Liver (tissue), 9 donors: ENCODE data around the gene WNK2. TPM values are rescaled to one million over a fixed set of nuclear protein-coding genes. Genes with fewer than 3 reads are reported as not detected.

ENCODE experiments used
- DNase-seq: peaks from one replicate; pipeline ENCODE4 v3.0.0-alpha.2; 2017; ENCODE audit warnings: low spot score
- H3K27ac ChIP-seq, 2 donors: one replicate each; pipeline ENCODE4 v1.7.0; 2013; ENCODE audit warnings: inconsistent platforms in 2 of 2, low read length in 2 of 2, control low read depth in 1 of 2, low read depth in 1 of 2, mild to moderate bottlenecking in 1 of 2
- H3K27me3 ChIP-seq, 4 donors: one replicate each; pipeline versions ENCODE4 v1.6.1 to v1.7.0; 2013; ENCODE audit warnings: low read length in 3 of 4, inconsistent platforms in 1 of 4, mild to moderate bottlenecking in 1 of 4, moderate library complexity in 1 of 4; ENCODE audit not compliant: control insufficient read depth in 4 of 4, insufficient read depth in 4 of 4
- H3K36me3 ChIP-seq, 4 donors: one replicate each; pipeline versions ENCODE4 v1.6.1 to v1.7.0; 2013; ENCODE audit warnings: low read length in 3 of 4, mild to moderate bottlenecking in 3 of 4, low read depth in 1 of 4, moderate library complexity in 1 of 4; ENCODE audit not compliant: control insufficient read depth in 4 of 4, insufficient read depth in 3 of 4
- H3K4me1 ChIP-seq, 4 donors: one replicate each; pipeline versions ENCODE4 v1.6.1 to v1.7.0; 2013; ENCODE audit warnings: low read length in 3 of 4, mild to moderate bottlenecking in 3 of 4, moderate library complexity in 1 of 4; ENCODE audit not compliant: control insufficient read depth in 4 of 4, insufficient read depth in 4 of 4
- H3K4me3 ChIP-seq, 3 donors: one replicate each; pipeline versions ENCODE4 v1.6.1 to v1.7.0; 2013; ENCODE audit warnings: low read length in 3 of 3, control low read depth in 1 of 3, low read depth in 1 of 3, mild to moderate bottlenecking in 1 of 3
- H3K9ac ChIP-seq, 2 donors: one replicate each; pipeline ENCODE4 v1.7.0; 2013; ENCODE audit warnings: low read length in 2 of 2, mild to moderate bottlenecking in 2 of 2, moderate library complexity in 2 of 2, control low read depth in 1 of 2, low read depth in 1 of 2
- H3K9me3 ChIP-seq, 4 donors: one replicate each; pipeline versions ENCODE4 v1.6.1 to v1.7.0; 2013; ENCODE audit warnings: low read length in 3 of 4; ENCODE audit not compliant: control insufficient read depth in 4 of 4
- EGR1 ChIP-seq, 2 donors: IDR thresholded peaks; 2 replicates each; pipeline ENCODE4 v1.6.1; 2016 to 2018; ENCODE audit warnings: antibody characterized with exemption in 2 of 2, low read depth in 2 of 2
- FOXA1 ChIP-seq: IDR thresholded peaks from 2 replicates; pipeline ENCODE4 v1.6.1; 2016; ENCODE audit warnings: antibody characterized with exemption
- HNF4A ChIP-seq, 2 donors: conservative IDR thresholded peaks; 2 replicates each; pipeline ENCODE4 v1.6.1; 2016; ENCODE audit warnings: antibody characterized with exemption in 2 of 2, mild to moderate bottlenecking in 2 of 2
- HNF4G ChIP-seq: IDR thresholded peaks from 2 replicates; pipeline ENCODE4 v1.6.1; 2016; ENCODE audit warnings: antibody characterized with exemption
- JUND ChIP-seq, 2 donors: IDR thresholded peaks; 2 replicates each; pipeline ENCODE4 v1.6.1; 2016; ENCODE audit warnings: antibody characterized with exemption in 2 of 2
- MAX ChIP-seq: IDR thresholded peaks from 2 replicates; pipeline ENCODE4 v1.6.1; 2016; ENCODE audit warnings: antibody characterized with exemption
- RXRA ChIP-seq, 2 donors: IDR thresholded peaks; 2 replicates each; pipeline ENCODE4 v1.6.1; 2017 to 2018; ENCODE audit warnings: antibody characterized with exemption in 2 of 2, mild to moderate bottlenecking in 1 of 2
- SP1 ChIP-seq: IDR thresholded peaks from 2 replicates; pipeline ENCODE4 v1.6.1; 2018; ENCODE audit warnings: antibody characterized with exemption, mild to moderate bottlenecking
- YY1 ChIP-seq: IDR thresholded peaks from 2 replicates; pipeline ENCODE4 v1.6.1; 2016; ENCODE audit warnings: antibody characterized with exemption, mild to moderate bottlenecking
- WGBS: extraction: QIAGEN DNeasy Blood & Tissue Kit; methylation state at CpG from one replicate; pipeline ENCODE4 v1.1.7; 2013; 5-methylcytosine and 5-hydroxymethylcytosine counted together
- polyA plus RNA-seq, 2 donors: library from polyadenylated mRNA; stranded (reverse) in 1 of 2; unstranded in 1 of 2; fragments of 200-250 nt in 1 of 2; fragments of >200 nt in 1 of 2; fragmentation: Nextera tagmentation in 1 of 2; extraction: Ambion mirVana in 1 of 2; gene quantifications; one replicate each; pipeline versions ENCODE4 v1.2.1 to v1.2.3, GENCODE V29; 2013 to 2015
- total RNA-seq, 2 donors: library from RNA; depleted of rRNA; stranded (reverse); fragments of >200 nt; gene quantifications; one replicate each; pipeline ENCODE4 v1.2.3, GENCODE V29; 2014
- TF ChIP-seq, protein P1 (sequence below): IDR thresholded peaks from 2 replicates; pipeline ENCODE4 v1.6.1; 2016; ENCODE audit warnings: antibody characterized with exemption, mild to moderate bottlenecking
- donor health status: healthy.
- donor health status: healthy.
- donor health status: healthy.
- donor health status: healthy.
- donor health status: healthy.

The WNK2 gene
- total and polyA plus RNA-seq, 4 donors: 0.65 to 4.4 (median 1.7) TPM

- TF ChIP-seq HNF4G (no peak), FOXA1 (no peak), YY1 (no peak)
- Histone ChIP-seq H3K27me3 (no peaks in the 10 kb centered on the region), H3K4me3 (no peak overlapping the region), H3K36me3 (no peaks in the 10 kb centered on the region), H3K9ac (no peak overlapping the region), H3K9me3 (no peaks in the 10 kb centered on the region), H3K27ac (no peak overlapping the region), H3K4me1 (peaks cover 0 to 10% (median 4%) of the 10 kb centered on the region in 4 donors)
- DNase-seq: no peak
- whole genome bisulfite sequencing: 94% methylated on average over 14 of the region's 14 CpGs
Observed at GRCh38 chr9:93300175-93300572, 116.2 kb downstream of the WNK2 start.

- Histone ChIP-seq H3K27me3 (no peaks in the 10 kb centered on the region), H3K9ac (no peak overlapping the region), H3K4me3 (no peak overlapping the region), H3K27ac (no peak overlapping the region), H3K4me1 (peaks cover 0 to 10% (median 4%) of the 10 kb centered on the region in 4 donors), H3K36me3 (no peaks in the 10 kb centered on the region), H3K9me3 (no peaks in the 10 kb centered on the region)
- WGBS: 80% methylated on average over 12 of the region's 12 CpGs
- no peak for TF ChIP-seq YY1
- peak; percentile 49 for TF ChIP-seq SP1
- peak in 1 of 2 donors; percentile 39 for TF ChIP-seq RXRA (IDR thresholded peaks at IDR 0.05)
- no peak for TF ChIP-seq FOXA1
- peak in 1 of 2 donors; percentile 47 for TF ChIP-seq HNF4A (conservative IDR thresholded peaks at IDR 0.05)
- DNase-seq: peak; percentile 32
Observed at GRCh38 chr9:93300585-93301081, 116.7 kb downstream of the WNK2 start.

DNA sequence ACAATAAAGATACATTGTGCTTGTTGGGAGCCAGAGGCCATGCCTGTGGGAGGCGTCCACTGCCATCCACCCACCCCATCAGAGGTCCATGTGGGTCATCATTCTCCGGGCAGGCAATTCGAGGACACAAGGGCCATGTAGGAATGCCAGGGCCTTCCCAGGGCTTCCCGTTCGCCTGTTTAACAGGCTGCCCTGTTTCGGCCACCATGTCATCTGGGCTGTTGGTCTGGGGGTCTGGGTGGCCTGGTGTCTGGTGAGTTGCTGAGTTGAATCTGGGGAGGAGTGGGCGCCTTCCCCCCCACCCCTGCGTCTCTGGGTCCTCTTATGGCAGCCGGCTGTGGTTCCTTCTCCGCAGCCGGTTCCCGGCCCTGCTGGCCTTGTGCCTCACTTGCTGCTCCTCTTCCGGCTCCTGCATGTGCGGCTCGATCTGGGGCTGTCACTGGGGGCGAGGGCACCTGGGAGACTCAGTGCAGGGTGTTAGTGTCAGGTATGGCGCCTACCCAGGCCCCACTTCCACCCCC, 117.4 kb downstream of the WNK2 start:
- DNase-seq: no peak
- TF ChIP-seq HNF4A (conservative IDR thresholded peaks at IDR 0.05): no peak
- TF ChIP-seq, protein P1, sequence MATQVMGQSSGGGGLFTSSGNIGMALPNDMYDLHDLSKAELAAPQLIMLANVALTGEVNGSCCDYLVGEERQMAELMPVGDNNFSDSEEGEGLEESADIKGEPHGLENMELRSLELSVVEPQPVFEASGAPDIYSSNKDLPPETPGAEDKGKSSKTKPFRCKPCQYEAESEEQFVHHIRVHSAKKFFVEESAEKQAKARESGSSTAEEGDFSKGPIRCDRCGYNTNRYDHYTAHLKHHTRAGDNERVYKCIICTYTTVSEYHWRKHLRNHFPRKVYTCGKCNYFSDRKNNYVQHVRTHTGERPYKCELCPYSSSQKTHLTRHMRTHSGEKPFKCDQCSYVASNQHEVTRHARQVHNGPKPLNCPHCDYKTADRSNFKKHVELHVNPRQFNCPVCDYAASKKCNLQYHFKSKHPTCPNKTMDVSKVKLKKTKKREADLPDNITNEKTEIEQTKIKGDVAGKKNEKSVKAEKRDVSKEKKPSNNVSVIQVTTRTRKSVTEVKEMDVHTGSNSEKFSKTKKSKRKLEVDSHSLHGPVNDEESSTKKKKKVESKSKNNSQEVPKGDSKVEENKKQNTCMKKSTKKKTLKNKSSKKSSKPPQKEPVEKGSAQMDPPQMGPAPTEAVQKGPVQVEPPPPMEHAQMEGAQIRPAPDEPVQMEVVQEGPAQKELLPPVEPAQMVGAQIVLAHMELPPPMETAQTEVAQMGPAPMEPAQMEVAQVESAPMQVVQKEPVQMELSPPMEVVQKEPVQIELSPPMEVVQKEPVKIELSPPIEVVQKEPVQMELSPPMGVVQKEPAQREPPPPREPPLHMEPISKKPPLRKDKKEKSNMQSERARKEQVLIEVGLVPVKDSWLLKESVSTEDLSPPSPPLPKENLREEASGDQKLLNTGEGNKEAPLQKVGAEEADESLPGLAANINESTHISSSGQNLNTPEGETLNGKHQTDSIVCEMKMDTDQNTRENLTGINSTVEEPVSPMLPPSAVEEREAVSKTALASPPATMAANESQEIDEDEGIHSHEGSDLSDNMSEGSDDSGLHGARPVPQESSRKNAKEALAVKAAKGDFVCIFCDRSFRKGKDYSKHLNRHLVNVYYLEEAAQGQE: no peak
- TF ChIP-seq JUND (IDR thresholded peaks at IDR 0.05): no peak
- Histone ChIP-seq H3K27me3 (no peaks in the 10 kb centered on the region), H3K9ac (no peak overlapping the region), H3K9me3 (no peaks in the 10 kb centered on the region), H3K4me3 (no peak overlapping the region), H3K27ac (no peak overlapping the region), H3K4me1 (peaks cover 0 to 10% (median 4%) of the 10 kb centered on the region in 4 donors), H3K36me3 (no peaks in the 10 kb centered on the region)
- WGBS: 94% methylated on average over 17 of the region's 17 CpGs

DNA sequence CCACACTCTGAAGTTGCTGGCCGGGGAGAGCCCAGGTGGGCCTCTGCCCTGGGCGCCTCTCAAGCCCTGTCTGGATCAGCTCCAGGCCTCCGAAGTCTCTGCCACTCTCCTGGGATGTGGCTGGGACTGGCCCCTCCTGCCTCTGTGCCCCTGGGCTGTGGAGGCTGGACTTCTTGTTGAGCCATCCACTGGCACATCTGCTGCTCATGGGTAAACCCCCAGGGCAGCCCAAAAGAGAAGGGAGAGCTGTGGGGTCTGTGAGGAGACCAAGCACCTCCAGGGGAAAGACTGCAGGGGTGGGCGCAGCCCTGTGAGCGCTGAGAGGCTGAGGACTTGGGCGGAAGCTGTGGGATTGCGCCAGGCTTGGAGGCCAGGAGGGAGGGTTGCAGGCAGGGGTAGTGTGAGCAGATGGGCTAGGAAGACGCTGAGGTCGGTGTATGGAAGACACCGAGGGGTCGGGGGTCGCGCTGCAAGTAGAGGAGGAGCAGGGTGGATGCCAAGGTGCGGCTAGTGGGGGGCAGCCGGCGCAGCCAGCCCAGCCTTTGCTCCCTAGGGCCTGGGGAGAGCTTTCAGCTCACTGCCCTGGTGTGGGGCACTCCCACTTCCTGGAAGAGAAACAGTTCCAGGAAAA, 118.1 kb downstream of the WNK2 start:
- DNase-seq: peak; percentile 30
- Histone ChIP-seq H3K27ac (no peak overlapping the region), H3K27me3 (no peaks in the 10 kb centered on the region), H3K36me3 (no peaks in the 10 kb centered on the region), H3K4me1 (peaks cover 0 to 10% (median 4%) of the 10 kb centered on the region in 4 donors), H3K4me3 (no peak overlapping the region), H3K9me3 (no peaks in the 10 kb centered on the region), H3K9ac (no peak overlapping the region)
- WGBS: 88% methylated on average over 16 of the region's 16 CpGs
- TF ChIP-seq EGR1 (IDR thresholded peaks at IDR 0.05; ENCODE audit: low read depth in 2 of 2) (no peak), MAX (no peak), YY1 (no peak), SP1 (no peak)
